Peyer's patch (tissue), 4 donors: ENCODE measurements around the gene PLXNA1.

ENCODE experiments used
- POLR2A ChIP-seq, 2 donors: fragments of 450-650 bp; IDR thresholded peaks; one replicate each; pipeline ENCODE4 v1.5.1; 2017; ENCODE audit warnings: antibody characterized with exemption in 2 of 2, mild to moderate bottlenecking in 2 of 2, moderate library complexity in 2 of 2
- TF ChIP-seq, protein P1 (sequence below), 6 experiments: fragments of 450-650 bp in 4 of 6; fragments of 200-600 bp in 2 of 6; sonication (generic) in 1 of 6; IDR thresholded peaks; one replicate each; pipeline ENCODE4 v1.5.1; 2017 to 2019; ENCODE audit warnings: antibody characterized with exemption in 6 of 6, mild to moderate bottlenecking in 3 of 6, moderate library complexity in 1 of 6

DNA sequence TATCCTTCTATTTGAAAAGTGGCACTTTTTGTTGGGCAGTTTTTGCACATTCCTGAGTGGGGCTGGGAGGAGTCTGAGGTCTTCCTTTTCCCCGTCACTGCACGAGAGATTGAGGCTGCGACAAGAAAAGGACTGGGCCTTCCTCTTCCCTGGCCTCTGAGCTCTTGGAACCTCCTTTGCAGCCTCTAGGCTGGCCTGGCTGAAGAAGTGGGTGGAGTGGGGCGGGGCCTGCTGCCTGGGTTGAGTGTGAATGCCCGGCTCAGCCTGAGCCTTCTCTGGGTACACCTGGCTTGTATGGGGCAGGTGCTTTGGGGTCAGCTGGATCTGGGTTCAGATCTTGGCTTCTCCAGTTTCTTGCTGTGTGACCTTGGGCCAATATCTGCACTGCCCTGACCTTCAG is 43.1 kb downstream of the PLXNA1 start:
- TF ChIP-seq, protein P1, sequence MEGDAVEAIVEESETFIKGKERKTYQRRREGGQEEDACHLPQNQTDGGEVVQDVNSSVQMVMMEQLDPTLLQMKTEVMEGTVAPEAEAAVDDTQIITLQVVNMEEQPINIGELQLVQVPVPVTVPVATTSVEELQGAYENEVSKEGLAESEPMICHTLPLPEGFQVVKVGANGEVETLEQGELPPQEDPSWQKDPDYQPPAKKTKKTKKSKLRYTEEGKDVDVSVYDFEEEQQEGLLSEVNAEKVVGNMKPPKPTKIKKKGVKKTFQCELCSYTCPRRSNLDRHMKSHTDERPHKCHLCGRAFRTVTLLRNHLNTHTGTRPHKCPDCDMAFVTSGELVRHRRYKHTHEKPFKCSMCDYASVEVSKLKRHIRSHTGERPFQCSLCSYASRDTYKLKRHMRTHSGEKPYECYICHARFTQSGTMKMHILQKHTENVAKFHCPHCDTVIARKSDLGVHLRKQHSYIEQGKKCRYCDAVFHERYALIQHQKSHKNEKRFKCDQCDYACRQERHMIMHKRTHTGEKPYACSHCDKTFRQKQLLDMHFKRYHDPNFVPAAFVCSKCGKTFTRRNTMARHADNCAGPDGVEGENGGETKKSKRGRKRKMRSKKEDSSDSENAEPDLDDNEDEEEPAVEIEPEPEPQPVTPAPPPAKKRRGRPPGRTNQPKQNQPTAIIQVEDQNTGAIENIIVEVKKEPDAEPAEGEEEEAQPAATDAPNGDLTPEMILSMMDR (IDR thresholded peaks at IDR 0.05): no peak
- no peak for TF ChIP-seq POLR2A (IDR thresholded peaks at IDR 0.05)
